Liver (tissue), 9 donors: Measurements from ENCODE around the gene WFS1. TPM values are rescaled to one million over a fixed set of nuclear protein-coding genes. Genes with fewer than 3 reads are reported as not detected.
A peak's percentile ranks its signal among the peaks of the same experiment; 100 is the strongest.

Experiments used
- DNase-seq: peaks from one replicate; pipeline ENCODE4 v3.0.0-alpha.2; 2017; ENCODE audit warnings: low spot score
- H3K27ac ChIP-seq, 2 donors: one replicate each; pipeline ENCODE4 v1.7.0; 2013; ENCODE audit warnings: inconsistent platforms in 2 of 2, low read length in 2 of 2, control low read depth in 1 of 2, low read depth in 1 of 2, mild to moderate bottlenecking in 1 of 2
- H3K27me3 ChIP-seq, 4 donors: one replicate each; pipeline versions ENCODE4 v1.6.1 to v1.7.0; 2013; ENCODE audit warnings: low read length in 3 of 4, inconsistent platforms in 1 of 4, mild to moderate bottlenecking in 1 of 4, moderate library complexity in 1 of 4; ENCODE audit not compliant: control insufficient read depth in 4 of 4, insufficient read depth in 4 of 4
- H3K36me3 ChIP-seq, 4 donors: one replicate each; pipeline versions ENCODE4 v1.6.1 to v1.7.0; 2013; ENCODE audit warnings: low read length in 3 of 4, mild to moderate bottlenecking in 3 of 4, low read depth in 1 of 4, moderate library complexity in 1 of 4; ENCODE audit not compliant: control insufficient read depth in 4 of 4, insufficient read depth in 3 of 4
- H3K4me1 ChIP-seq, 4 donors: one replicate each; pipeline versions ENCODE4 v1.6.1 to v1.7.0; 2013; ENCODE audit warnings: low read length in 3 of 4, mild to moderate bottlenecking in 3 of 4, moderate library complexity in 1 of 4; ENCODE audit not compliant: control insufficient read depth in 4 of 4, insufficient read depth in 4 of 4
- H3K4me3 ChIP-seq, 3 donors: one replicate each; pipeline versions ENCODE4 v1.6.1 to v1.7.0; 2013; ENCODE audit warnings: low read length in 3 of 3, control low read depth in 1 of 3, low read depth in 1 of 3, mild to moderate bottlenecking in 1 of 3
- H3K9ac ChIP-seq, 2 donors: one replicate each; pipeline ENCODE4 v1.7.0; 2013; ENCODE audit warnings: low read length in 2 of 2, mild to moderate bottlenecking in 2 of 2, moderate library complexity in 2 of 2, control low read depth in 1 of 2, low read depth in 1 of 2
- H3K9me3 ChIP-seq, 4 donors: one replicate each; pipeline versions ENCODE4 v1.6.1 to v1.7.0; 2013; ENCODE audit warnings: low read length in 3 of 4; ENCODE audit not compliant: control insufficient read depth in 4 of 4
- CTCF ChIP-seq: fragments of 150-350 bp; IDR thresholded peaks from 2 replicates; pipeline ENCODE4 v1.5.1; 2017; ENCODE audit warnings: improper control_type of control experiment, low read depth, low read length; ENCODE audit not compliant: missing input control
- EGR1 ChIP-seq, 2 donors: IDR thresholded peaks; 2 replicates each; pipeline ENCODE4 v1.6.1; 2016 to 2018; ENCODE audit warnings: antibody characterized with exemption in 2 of 2, low read depth in 2 of 2
- FOXA1 ChIP-seq: IDR thresholded peaks from 2 replicates; pipeline ENCODE4 v1.6.1; 2016; ENCODE audit warnings: antibody characterized with exemption
- GABPA ChIP-seq, 2 donors: IDR thresholded peaks in 1 of 2; conservative IDR thresholded peaks in 1 of 2; 2 replicates each; pipeline ENCODE4 v1.6.1; 2016; ENCODE audit warnings: antibody characterized with exemption in 2 of 2, mild to moderate bottlenecking in 1 of 2, moderate library complexity in 1 of 2
- HNF4A ChIP-seq, 2 donors: conservative IDR thresholded peaks; 2 replicates each; pipeline ENCODE4 v1.6.1; 2016; ENCODE audit warnings: antibody characterized with exemption in 2 of 2, mild to moderate bottlenecking in 2 of 2
- HNF4G ChIP-seq: IDR thresholded peaks from 2 replicates; pipeline ENCODE4 v1.6.1; 2016; ENCODE audit warnings: antibody characterized with exemption
- MAX ChIP-seq: IDR thresholded peaks from 2 replicates; pipeline ENCODE4 v1.6.1; 2016; ENCODE audit warnings: antibody characterized with exemption
- REST ChIP-seq: IDR thresholded peaks from 2 replicates; pipeline ENCODE4 v1.6.1; 2016; ENCODE audit warnings: antibody characterized with exemption, mild to moderate bottlenecking
- SP1 ChIP-seq: IDR thresholded peaks from 2 replicates; pipeline ENCODE4 v1.6.1; 2018; ENCODE audit warnings: antibody characterized with exemption, mild to moderate bottlenecking
- TAF1 ChIP-seq: conservative IDR thresholded peaks from 2 replicates; pipeline ENCODE4 v1.6.1; 2016; ENCODE audit warnings: antibody characterized with exemption, mild to moderate bottlenecking
- YY1 ChIP-seq: IDR thresholded peaks from 2 replicates; pipeline ENCODE4 v1.6.1; 2016; ENCODE audit warnings: antibody characterized with exemption, mild to moderate bottlenecking
- ZBTB33 ChIP-seq: IDR thresholded peaks from 2 replicates; pipeline ENCODE4 v1.6.1; 2016; ENCODE audit warnings: antibody characterized with exemption
- WGBS: extraction: QIAGEN DNeasy Blood & Tissue Kit; methylation state at CpG from one replicate; pipeline ENCODE4 v1.1.7; 2013; 5-methylcytosine and 5-hydroxymethylcytosine counted together
- polyA plus RNA-seq, 2 donors: library from polyadenylated mRNA; stranded (reverse) in 1 of 2; unstranded in 1 of 2; fragments of 200-250 nt in 1 of 2; fragments of >200 nt in 1 of 2; fragmentation: Nextera tagmentation in 1 of 2; extraction: Ambion mirVana in 1 of 2; gene quantifications; one replicate each; pipeline versions ENCODE4 v1.2.1 to v1.2.3, GENCODE V29; 2013 to 2015
- total RNA-seq, 2 donors: library from RNA; depleted of rRNA; stranded (reverse); fragments of >200 nt; gene quantifications; one replicate each; pipeline ENCODE4 v1.2.3, GENCODE V29; 2014
- donor health status: healthy.
- donor health status: healthy.
- donor health status: healthy.
- donor health status: healthy.
- donor health status: healthy.

WFS1 gene
- total and polyA plus RNA-seq, 4 donors: 6.0 to 23.9 (median 13.0) TPM

GRCh38 chr4:6332669-6333050 lies 63.0 kb downstream of the WFS1 start:
- H3K27ac ChIP-seq: no peak overlapping the region
- H3K9me3 ChIP-seq: peaks cover 0 to 2% (median 0%) of the 10 kb centered on the region in 4 donors
- TF ChIP-seq REST (no peak), SP1 (no peak), EGR1 (IDR thresholded peaks at IDR 0.05; ENCODE audit: low read depth in 2 of 2) (no peak), ZBTB33 (no peak), TAF1 (no peak), HNF4A (conservative IDR thresholded peaks at IDR 0.05) (no peak), HNF4G (no peak), MAX (no peak), FOXA1 (no peak), YY1 (no peak), GABPA (IDR thresholded peaks at IDR 0.05 in 1 of 2, conservative IDR thresholded peaks at IDR 0.05 in 1 of 2) (no peak)
- no peak overlapping the region for H3K9ac ChIP-seq
- H3K27me3 ChIP-seq: no peaks in the 10 kb centered on the region
- DNase-seq: no peak
- H3K36me3 ChIP-seq: no peaks in the 10 kb centered on the region
- H3K4me1 ChIP-seq: peaks cover 0 to 4% (median 0%) of the 10 kb centered on the region in 4 donors
- no peak overlapping the region for H3K4me3 ChIP-seq
- 78% methylated on average over 6 of the region's 6 CpGs for WGBS

GRCh38 chr4:6333301-6334202 lies 63.9 kb downstream of the WFS1 start:
- TF ChIP-seq FOXA1 (no peak), CTCF (peak; percentile 36)
- Histone ChIP-seq H3K9ac (no peak overlapping the region), H3K36me3 (no peaks in the 10 kb centered on the region), H3K27ac (no peak overlapping the region), H3K4me3 (no peak overlapping the region), H3K4me1 (peaks cover 0 to 4% (median 0%) of the 10 kb centered on the region in 4 donors), H3K9me3 (peaks cover 0 to 2% (median 0%) of the 10 kb centered on the region in 4 donors), H3K27me3 (no peaks in the 10 kb centered on the region)
- WGBS: 84% methylated on average over 19 of the region's 19 CpGs
- no peak for DNase-seq
